GM18520 (cell line): Measurements from ENCODE around the gene ASTN2.
"Not testable (repeated sequence)": the region's sequence is repeated elsewhere in the genome, so short reads cannot be mapped to it uniquely, and the experiment has no call there.

Experiments
- ATAC-seq: cut with Tn5 transposase; IDR thresholded peaks from one replicate; pipeline ENCODE4 v1.9.1; 2021; ENCODE audit not compliant: unreplicated experiment

ASTN2 gene

GRCh38 chr9:116837018-116837989, 577.6 kb downstream of the ASTN2 start:
- ATAC-seq, result no peak

GRCh38 chr9:116830321-116830720, 584.5 kb downstream of the ASTN2 start:
- ATAC-seq, result not testable (repeated sequence)

- no peak for ATAC-seq
Observed at GRCh38 chr9:116821633-116822229, 593.1 kb downstream of the ASTN2 start.

GRCh38 chr9:116819116-116819515, 595.7 kb downstream of the ASTN2 start:
- ATAC-seq, result no peak

- ATAC-seq, result peak; percentile 72
Observed at GRCh38 chr9:116817762-116818161, 597.1 kb downstream of the ASTN2 start.

GRCh38 chr9:116816484-116816883, 598.4 kb downstream of the ASTN2 start:
- no peak for ATAC-seq

GRCh38 chr9:116815835-116816234, 599.0 kb downstream of the ASTN2 start:
- ATAC-seq, result no peak

GRCh38 chr9:116813031-116813300, 601.9 kb downstream of the ASTN2 start:
- no peak for ATAC-seq

- no peak for ATAC-seq
Observed at GRCh38 chr9:116812231-116813030, 602.4 kb downstream of the ASTN2 start.

GRCh38 chr9:116809656-116810055, 605.2 kb downstream of the ASTN2 start:
- ATAC-seq, result no peak

- ATAC-seq, result no peak
Observed at GRCh38 chr9:116806075-116806474, 608.8 kb downstream of the ASTN2 start.

GRCh38 chr9:116800885-116801284, 614.0 kb downstream of the ASTN2 start:
- peak; percentile 89 for ATAC-seq

GRCh38 chr9:116800074-116800473, 614.8 kb downstream of the ASTN2 start:
- ATAC-seq, result no peak

GRCh38 chr9:116798521-116798920, 616.3 kb downstream of the ASTN2 start:
- ATAC-seq, result no peak

GRCh38 chr9:116797276-116797675, 617.6 kb downstream of the ASTN2 start:
- no peak for ATAC-seq

- ATAC-seq, result no peak
Observed at GRCh38 chr9:116796669-116797068, 618.2 kb downstream of the ASTN2 start.

- no peak for ATAC-seq
Observed at GRCh38 chr9:116795821-116796220, 619.0 kb downstream of the ASTN2 start.

- ATAC-seq, result no peak
Observed at GRCh38 chr9:116792271-116792670, 622.6 kb downstream of the ASTN2 start.

- no peak for ATAC-seq
Observed at GRCh38 chr9:116791326-116791725, 623.5 kb downstream of the ASTN2 start.

- no peak for ATAC-seq
Observed at GRCh38 chr9:116789081-116789480, 625.8 kb downstream of the ASTN2 start.

- ATAC-seq, result no peak
Observed at GRCh38 chr9:116786737-116787136, 628.1 kb downstream of the ASTN2 start.

GRCh38 chr9:116777116-116777515, 637.7 kb downstream of the ASTN2 start:
- no peak for ATAC-seq
